GM18861 (cell line): ENCODE results near the gene OR4D1.

Source experiments
- ATAC-seq: cut with Tn5 transposase; IDR thresholded peaks from one replicate; pipeline ENCODE4 v1.9.1; 2021; ENCODE audit not compliant: unreplicated experiment

Gene OR4D1

DNA sequence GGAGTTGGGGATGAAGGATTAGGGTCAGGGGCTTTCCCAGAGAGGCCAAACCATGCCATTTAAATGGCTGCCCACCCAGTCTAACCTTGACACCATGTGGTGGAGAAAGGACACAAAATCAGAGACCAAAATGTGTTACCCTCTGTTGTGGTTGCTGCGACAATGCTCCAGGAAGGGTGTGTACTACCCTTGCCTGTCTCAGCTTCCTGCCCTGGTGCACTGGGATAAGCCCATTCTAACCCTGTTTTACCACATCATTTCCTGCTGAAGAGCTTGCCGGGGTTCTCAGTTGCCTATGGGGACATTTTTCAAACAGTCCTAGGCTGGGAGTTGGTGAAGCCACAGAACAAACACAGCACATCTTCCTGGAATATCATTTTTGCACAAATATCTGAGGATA, 4.9 kb downstream of the OR4D1 start:
- ATAC-seq = no peak

- no peak for ATAC-seq
Observed at GRCh38 chr17:58153671-58154070, 5.5 kb downstream of the OR4D1 start.

DNA sequence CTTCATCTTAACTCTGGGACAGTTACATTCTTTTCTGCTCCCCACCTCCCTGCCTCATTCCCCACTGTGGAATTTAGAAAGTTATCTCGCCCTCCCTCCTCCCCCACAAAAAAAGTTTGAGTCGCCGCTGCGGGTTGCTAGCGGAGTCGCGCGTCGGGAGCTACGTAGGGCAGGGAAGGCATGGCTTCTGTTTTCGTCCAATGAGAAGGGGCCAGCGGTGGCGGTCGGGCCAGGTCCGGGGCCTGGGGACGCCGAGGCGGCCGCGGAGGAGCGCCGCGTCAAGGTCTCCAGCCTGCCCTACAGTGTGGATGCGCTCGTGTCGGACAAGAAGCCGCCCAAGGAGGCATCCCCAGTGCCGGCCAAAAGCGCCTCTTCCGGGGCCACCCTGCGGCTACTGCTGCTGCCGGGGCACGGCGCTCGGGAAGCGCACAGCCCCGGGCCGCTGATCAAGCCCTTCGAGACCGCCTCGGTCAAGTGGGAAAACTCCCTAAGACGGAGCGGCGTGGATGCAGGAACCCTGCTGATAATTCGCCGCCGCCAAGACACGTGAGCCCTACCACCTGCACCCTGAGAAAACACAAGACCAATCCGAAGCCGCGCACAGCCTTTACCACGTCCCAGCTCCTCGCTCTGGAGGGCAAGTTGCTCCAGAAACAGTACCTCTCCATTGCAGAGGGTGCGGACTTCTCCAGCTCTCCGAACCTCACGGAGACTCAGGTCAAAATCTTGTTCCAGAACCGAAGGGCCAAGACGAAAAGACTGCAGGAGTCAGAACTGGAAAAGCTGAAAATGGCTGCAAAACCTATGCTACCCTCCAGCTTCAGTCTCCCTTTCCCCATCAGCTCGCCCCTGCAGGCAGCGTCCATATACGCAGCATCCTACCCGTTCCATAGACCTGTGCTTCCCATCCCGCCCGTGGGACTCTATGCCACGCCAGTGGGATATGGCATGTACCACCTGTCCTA, 8.9 kb downstream of the OR4D1 start:
- no peak for ATAC-seq

DNA sequence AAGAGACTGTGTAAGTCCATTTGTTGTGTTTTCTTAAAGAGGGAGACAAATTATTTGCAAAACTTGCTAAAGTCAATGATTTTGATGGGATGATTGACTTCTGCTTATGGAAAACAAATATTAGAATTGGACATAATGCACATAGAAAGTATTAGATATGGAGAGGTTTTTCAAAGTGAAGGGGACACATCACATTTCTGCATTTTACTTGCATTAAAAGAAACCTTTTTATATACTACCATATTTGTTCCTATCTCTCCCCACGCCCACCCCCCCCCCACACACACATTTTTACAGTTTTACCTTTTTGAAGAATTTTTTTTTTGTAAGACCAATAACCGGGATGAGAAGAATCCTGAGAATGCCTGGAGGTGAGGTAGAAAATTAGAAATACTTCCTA, 10.0 kb downstream of the OR4D1 start:
- no peak for ATAC-seq

- ATAC-seq = no peak
Observed at GRCh38 chr17:58161566-58161965, 13.4 kb downstream of the OR4D1 start.

GRCh38 chr17:58165981-58166380, 17.8 kb downstream of the OR4D1 start:
- no peak for ATAC-seq

DNA sequence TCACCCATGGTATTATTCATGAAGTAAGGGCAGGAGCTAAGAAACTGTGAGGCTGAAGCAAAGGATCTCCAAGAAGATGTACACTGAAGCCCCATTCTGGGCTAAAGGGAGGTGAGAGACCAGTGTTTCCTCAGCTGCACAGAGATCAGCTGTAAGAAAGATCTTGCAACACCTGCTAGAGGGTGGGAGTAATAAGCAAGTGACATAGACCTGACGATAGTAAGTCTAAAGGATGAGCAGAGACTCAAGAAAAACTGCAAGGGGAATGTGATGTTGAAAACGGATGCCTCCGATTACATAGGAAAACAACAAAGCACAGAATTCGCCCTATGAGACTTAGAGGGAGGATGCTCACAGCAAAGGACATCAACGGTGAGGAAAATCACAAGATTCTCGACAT, 18.5 kb downstream of the OR4D1 start, which contains the start of gene OR4D2:
Gene OR4D2, plus strand, starts transcription at position 301 of the 400 bp plus-strand sequence. CDS start 2,674 bp downstream, outside the sequence.
- no peak for ATAC-seq

DNA sequence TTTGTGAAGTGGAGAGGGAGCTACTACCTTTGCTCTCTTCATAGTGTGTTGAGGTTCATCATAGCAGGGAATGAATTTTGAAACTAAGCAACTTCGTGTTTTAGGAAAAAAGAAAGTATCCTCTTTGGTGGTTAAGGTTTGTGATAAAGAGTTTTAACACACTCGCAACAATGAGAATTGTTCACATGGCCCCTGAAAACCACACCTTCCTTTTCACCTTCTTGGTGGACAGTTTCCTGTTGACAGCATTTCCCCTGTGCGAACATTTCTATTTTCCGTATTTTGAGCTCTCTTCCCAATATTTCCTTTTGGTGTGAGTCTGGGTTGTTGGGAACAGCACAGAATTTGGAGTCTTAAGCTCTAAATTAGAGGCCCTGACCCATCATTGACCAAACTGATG, 22.4 kb downstream of the OR4D1 start:
- ATAC-seq = no peak

GRCh38 chr17:58172369-58173071, 24.3 kb downstream of the OR4D1 start:
- no peak for ATAC-seq

GRCh38 chr17:58174871-58175270, 26.7 kb downstream of the OR4D1 start:
- no peak for ATAC-seq

DNA sequence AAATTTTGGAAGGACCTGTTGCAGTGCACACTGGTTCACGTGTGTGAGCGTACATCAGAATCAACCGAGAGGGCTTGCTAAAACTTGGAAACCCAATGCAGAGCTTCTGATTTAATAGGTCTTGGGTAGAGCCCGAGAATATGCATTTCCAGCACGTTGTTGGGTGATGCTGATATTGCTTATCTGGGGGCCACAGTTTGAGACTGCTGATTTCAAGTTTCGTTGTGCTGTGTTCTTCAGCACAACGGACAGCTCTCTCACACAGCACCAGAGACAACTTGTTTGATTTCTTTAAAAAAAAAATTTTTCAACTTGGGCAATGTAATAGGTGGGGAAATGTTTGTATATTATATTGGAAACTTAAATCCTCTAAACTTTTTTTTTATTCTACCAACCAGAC, 28.0 kb downstream of the OR4D1 start:
- ATAC-seq = no peak

DNA sequence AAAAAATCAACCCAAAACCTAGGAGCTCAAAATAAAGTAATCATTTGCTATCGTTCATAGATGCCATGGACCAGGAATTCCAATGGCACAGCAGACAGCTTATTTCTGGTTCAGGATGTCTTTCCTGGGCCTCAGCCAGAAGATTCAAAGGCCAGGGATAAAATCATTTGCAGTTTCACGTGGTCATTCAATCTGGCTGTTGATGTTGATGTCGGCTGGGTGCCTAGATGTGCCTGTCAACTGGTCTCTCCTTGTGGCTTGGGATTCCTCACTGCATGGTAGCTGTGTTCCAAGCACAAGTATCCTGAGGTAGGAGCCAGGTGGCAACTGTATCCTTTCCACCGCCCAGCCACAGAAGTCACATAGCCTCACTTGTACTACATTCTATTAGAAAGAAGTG, 33.6 kb downstream of the OR4D1 start:
- no peak for ATAC-seq

DNA sequence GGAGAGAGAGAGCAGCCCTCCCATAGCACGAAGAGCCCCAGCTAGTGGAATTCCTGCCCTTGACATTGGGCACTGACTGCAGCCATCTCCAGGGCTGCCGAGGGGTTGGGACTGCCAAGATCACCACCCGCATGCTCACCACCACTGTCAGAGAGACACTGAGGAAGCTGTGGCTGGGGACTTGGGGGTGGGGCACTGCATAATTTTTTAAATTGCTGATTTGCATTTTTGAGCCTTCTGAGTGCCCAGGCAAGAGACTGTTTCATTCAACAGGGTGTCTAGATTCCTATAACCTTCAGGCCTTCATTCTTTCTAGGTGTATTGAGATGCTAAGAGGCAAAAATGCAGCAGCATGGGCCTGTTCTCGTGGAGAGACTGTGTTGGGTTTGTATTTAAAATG, 35.3 kb downstream of the OR4D1 start:
- ATAC-seq = no peak

GRCh38 chr17:58184308-58184985, 36.3 kb downstream of the OR4D1 start:
- ATAC-seq = no peak

DNA sequence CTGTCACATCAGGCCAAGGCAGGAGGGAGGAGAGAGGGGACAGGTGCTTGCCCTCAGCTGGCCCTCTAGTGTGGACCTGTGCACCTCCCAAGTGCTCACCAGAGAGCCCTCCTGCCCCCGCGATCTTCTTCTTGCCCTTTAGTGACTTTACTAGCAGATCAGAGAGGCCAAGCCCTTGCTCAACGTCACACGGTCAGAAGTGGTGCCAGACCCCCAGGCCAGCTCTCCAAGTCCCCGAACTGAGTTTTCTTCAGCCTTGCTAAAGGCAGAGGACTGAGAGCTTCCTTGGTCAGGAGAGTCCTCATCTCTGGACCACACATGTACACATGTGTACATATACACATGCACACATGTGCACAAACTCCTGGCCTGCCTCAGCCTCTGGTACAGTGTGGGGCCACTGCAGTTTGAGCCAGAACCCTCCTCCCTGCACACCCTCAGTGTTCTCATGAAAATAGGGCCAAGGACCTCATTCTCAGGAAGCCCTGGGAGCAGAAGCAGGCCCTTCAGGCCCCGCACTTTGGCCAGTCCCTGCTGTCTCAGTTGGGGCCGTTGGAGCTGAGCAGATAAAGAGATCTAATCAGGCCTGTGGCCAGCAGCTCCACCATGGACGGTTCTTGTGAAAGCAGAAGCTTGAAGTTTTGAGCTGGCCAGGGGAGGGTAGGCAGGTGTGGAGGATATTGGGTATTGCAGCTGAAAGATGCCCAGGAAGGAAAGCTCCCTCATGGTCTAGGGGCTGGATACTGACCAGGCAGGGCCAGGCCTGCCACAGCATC, 37.0 kb downstream of the OR4D1 start:
- no peak for ATAC-seq

DNA sequence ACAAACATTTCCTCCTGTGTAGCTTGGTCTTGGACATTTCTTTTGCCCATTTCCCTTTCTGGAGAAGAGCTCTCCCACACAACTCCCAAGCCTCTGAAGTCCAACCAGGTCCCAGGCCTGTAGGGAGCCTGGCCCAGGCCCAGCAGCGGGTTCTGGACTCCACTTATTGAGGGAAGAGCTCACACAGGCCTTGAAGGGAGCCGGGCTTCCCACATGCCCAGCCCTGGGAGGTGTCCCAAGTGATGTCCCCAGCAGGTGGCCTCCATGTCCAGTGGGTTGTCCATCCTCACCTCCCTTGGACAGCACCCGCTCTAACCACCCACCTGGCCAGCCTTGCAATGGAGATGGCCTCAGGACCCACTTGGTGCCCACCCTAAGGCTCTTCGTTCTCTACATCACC, 38.4 kb downstream of the OR4D1 start:
- ATAC-seq = no peak

GRCh38 chr17:58187063-58187462, 38.9 kb downstream of the OR4D1 start:
- no peak for ATAC-seq

DNA sequence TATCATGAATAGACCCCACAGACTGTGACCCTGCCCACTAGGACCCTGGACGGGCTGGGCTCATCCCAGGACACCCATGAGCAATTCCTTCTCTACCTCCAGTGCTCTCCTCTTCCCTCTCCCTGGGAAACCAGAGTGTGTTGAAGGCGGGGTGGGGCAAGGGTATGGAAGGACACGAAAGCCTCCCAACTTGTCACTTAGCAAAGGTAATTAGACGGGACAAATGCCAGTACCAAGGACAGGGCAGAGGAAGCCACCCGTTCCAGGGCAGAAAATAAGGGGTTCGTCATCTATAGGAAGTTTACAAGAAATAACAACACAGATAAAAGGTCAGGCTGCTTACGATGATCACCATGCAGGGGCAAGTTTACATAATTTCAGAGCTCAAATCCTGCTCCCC, 39.5 kb downstream of the OR4D1 start:
- ATAC-seq = no peak

GRCh38 chr17:58189436-58190146, 41.4 kb downstream of the OR4D1 start:
- no peak for ATAC-seq

DNA sequence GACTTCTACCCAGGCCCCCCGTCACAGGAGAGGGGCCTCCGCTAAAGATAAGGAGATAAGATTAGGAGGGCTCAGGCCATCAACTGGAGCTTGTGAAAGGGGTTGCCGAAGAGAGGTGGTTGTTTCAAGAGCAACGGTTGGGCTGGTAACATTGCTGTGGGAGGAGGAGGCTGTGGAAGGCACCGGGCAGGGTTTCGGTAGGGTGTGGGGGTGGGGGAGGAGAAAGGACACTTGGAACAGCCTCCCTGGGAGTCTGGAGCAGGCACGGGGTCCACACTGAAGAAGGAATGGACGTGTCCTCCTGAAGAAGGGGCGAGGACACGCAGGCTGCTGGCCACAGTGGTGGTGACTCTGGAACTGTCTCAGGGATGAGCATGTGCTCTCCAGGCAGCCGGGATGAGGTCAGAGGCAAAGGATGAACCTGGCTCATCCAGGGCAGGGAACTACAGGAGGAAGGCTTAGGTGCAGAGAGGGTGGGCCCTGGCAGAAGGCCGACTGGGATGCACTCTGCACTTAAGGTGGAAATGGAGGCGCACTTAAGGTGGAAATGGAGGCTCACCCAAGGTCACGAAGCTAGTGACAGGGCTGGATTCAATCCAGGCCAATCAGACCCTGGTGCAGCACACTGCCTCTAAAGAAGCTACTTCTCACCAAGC, 43.2 kb downstream of the OR4D1 start:
- no peak for ATAC-seq
